HCT116 (cell line): ENCODE measurements around the gene ADGRD1. TPM values are rescaled to one million over a fixed set of nuclear protein-coding genes. Genes with fewer than 3 reads are reported as not detected.

Experiments used
- ATAC-seq: fragments of 200-7000 bp; cut with Tn5 transposase; 2 replicates; pipeline ENCODE4 v1.9.1; 2020; ENCODE audit warnings: mild to moderate bottlenecking, moderate library complexity
- BruUV-seq: library from RNA; stranded (reverse); fragments of 400-500 nt; replicated peaks from 2 replicates; lab custom pipeline; 2021; lab: Mats Ljungman, UMichigan
- CTCF ChIA-PET: fragments of 300-600 bp; sonication (Branson Sonifier 250); formaldehyde crosslinking; loops from one replicate; lab custom pipeline; 2021; ENCODE audit warnings: antibody characterized with exemption; lab: Charles Lee
- POLR2A ChIA-PET: fragments of 300-600, 350-600 bp; sonication (Branson Sonifier 250); formaldehyde crosslinking; loops from one replicate; lab custom pipeline; 2021; ENCODE audit warnings: antibody characterized with exemption; lab: Charles Lee
- RAD21 ChIA-PET, 2 experiments: fragments of 300-600 bp; sonication (Branson Sonifier 250); formaldehyde crosslinking; loops; one replicate each; lab custom pipeline; 2023; ENCODE audit warnings: low total read pairs in 2 of 2; ENCODE audit not compliant: uncharacterized antibody in 2 of 2, unreplicated experiment in 2 of 2, low non-redundant PET in 1 of 2; lab: Charles Lee
- DNase-seq: peaks from one replicate; pipeline ENCODE4 v3.0.0-alpha.2; 2010; ENCODE audit warnings: low read depth, low spot score
- H2AFZ ChIP-seq: fragments of 200-600 bp; shearing (Covaris generic), sonication (generic); 2 replicates; pipeline ENCODE4 v1.6.1; 2017; ENCODE audit warnings: low read depth, mixed run types, mixed read lengths, antibody characterized with exemption, low read length; ENCODE audit not compliant: poor library complexity, severe bottlenecking
- H3K27ac ChIP-seq: 2 replicates; pipeline ENCODE4 v1.5.1; 2012; ENCODE audit warnings: low read depth, low read length
- H3K27me3 ChIP-seq: fragments of 200-600 bp; sonication (generic); 2 replicates; pipeline ENCODE4 v1.6.1; 2016; ENCODE audit warnings: mixed run types, low read length, mixed read lengths; ENCODE audit not compliant: insufficient read depth
- H3K36me3 ChIP-seq, 2 experiments: fragments of 200-500 bp in 1 of 2; fragments of 200-600 bp in 1 of 2; sonication (Bioruptor generic) in 1 of 2; sonication (generic) in 1 of 2; 2 replicates each; pipeline versions ENCODE4 v1.5.1 to v1.6.1; 2014 to 2016; ENCODE audit warnings: low read length in 2 of 2, inconsistent platforms in 1 of 2, mixed read lengths in 1 of 2, mixed run types in 1 of 2; ENCODE audit not compliant: insufficient read depth in 2 of 2, control insufficient read depth in 1 of 2
- H3K4me1 ChIP-seq, 2 experiments: fragments of 200-600 bp in 1 of 2; sonication (generic) in 1 of 2; 2 replicates each; pipeline versions ENCODE4 v1.5.1 to v1.6.1; 2012 to 2017; ENCODE audit warnings: low read length in 2 of 2, inconsistent platforms in 1 of 2, mild to moderate bottlenecking in 1 of 2, mixed read lengths in 1 of 2, mixed run types in 1 of 2, moderate library complexity in 1 of 2; ENCODE audit not compliant: insufficient read depth in 2 of 2, control insufficient read depth in 1 of 2
- H3K4me2 ChIP-seq: fragments of 200-600 bp; sonication (generic); 2 replicates; pipeline ENCODE4 v1.6.1; 2017; ENCODE audit warnings: mixed run types, low read length, mixed read lengths
- H3K4me3 ChIP-seq, 2 experiments: fragments of 200-600 bp in 1 of 2; sonication (generic) in 1 of 2; replicated peaks in 1 of 2; 2 replicates each; pipeline ENCODE4 v1.5.1; 2011 to 2016; ENCODE audit warnings: low read length in 2 of 2, control low read depth in 1 of 2, low read depth in 1 of 2, mild to moderate bottlenecking in 1 of 2, mixed read lengths in 1 of 2, mixed run types in 1 of 2
- H3K79me2 ChIP-seq: fragments of 200-600 bp; sonication (generic); 2 replicates; pipeline ENCODE4 v1.6.1; 2017; ENCODE audit warnings: mild to moderate bottlenecking, mixed run types, low read length, moderate library complexity, mixed read lengths; ENCODE audit not compliant: insufficient read depth
- H3K9ac ChIP-seq: fragments of 200-600 bp; sonication (generic); 2 replicates; pipeline ENCODE4 v1.6.1; 2016; ENCODE audit warnings: low read length, mixed read lengths
- H3K9me2 ChIP-seq: fragments of 200-600 bp; sonication (generic), shearing (Covaris generic); 2 replicates; pipeline ENCODE4 v1.6.1; 2017; ENCODE audit warnings: mixed run types, mild to moderate bottlenecking, moderate library complexity; ENCODE audit not compliant: insufficient read depth
- H3K9me3 ChIP-seq, 2 experiments: fragments of 200-500 bp in 1 of 2; fragments of 200-600 bp in 1 of 2; sonication (Bioruptor generic) in 1 of 2; sonication (generic) in 1 of 2; 2 replicates each; pipeline ENCODE4 v1.6.1; 2014 to 2017; ENCODE audit warnings: low read length in 2 of 2, mixed read lengths in 2 of 2, inconsistent platforms in 1 of 2, low read depth in 1 of 2, mild to moderate bottlenecking in 1 of 2, mixed run types in 1 of 2, moderate library complexity in 1 of 2; ENCODE audit not compliant: control insufficient read depth in 1 of 2, insufficient read depth in 1 of 2
- H4K20me1 ChIP-seq: fragments of 200-600 bp; sonication (generic), shearing (Covaris generic); 2 replicates; pipeline ENCODE4 v1.6.1; 2017; ENCODE audit warnings: mixed run types, mild to moderate bottlenecking, moderate library complexity; ENCODE audit not compliant: insufficient read depth
- ATF3 ChIP-seq: IDR thresholded peaks from 2 replicates; pipeline ENCODE4 v1.6.1; 2012
- CEBPB ChIP-seq: IDR thresholded peaks from 2 replicates; pipeline ENCODE4 v1.6.1; 2012; ENCODE audit warnings: low read depth
- CTCF ChIP-seq, 3 experiments: fragments of 200-600 bp in 1 of 3; sonication (generic) in 1 of 3; IDR thresholded peaks in 2 of 3; conservative IDR thresholded peaks in 1 of 3; 2 replicates each; pipeline ENCODE4 v1.5.1; 2012 to 2017; ENCODE audit warnings: low read depth in 2 of 3, low read length in 2 of 3, antibody characterized with exemption in 1 of 3, borderline replicate concordance in 1 of 3, control low read depth in 1 of 3, mild to moderate bottlenecking in 1 of 3, mixed read lengths in 1 of 3, mixed run types in 1 of 3, moderate library complexity in 1 of 3; ENCODE audit not compliant: insufficient read depth in 1 of 3
- EZH2 ChIP-seq: fragments of 200-600 bp; sonication (generic); IDR thresholded peaks from 2 replicates; pipeline ENCODE4 v1.6.1; 2017; ENCODE audit warnings: antibody characterized with exemption, mixed run types
- EZH2phosphoT487 ChIP-seq: fragments of 200-600 bp; IDR thresholded peaks from 2 replicates; pipeline ENCODE4 v1.6.1; 2018; ENCODE audit warnings: antibody characterized with exemption, borderline replicate concordance
- FOSL1 ChIP-seq: IDR thresholded peaks from 2 replicates; pipeline ENCODE4 v1.6.1; 2012; ENCODE audit warnings: low read depth
- MAX ChIP-seq: IDR thresholded peaks from 2 replicates; pipeline ENCODE4 v1.6.1; 2012
- POLR2AphosphoS5 ChIP-seq: IDR thresholded peaks from 2 replicates; pipeline ENCODE4 v1.6.1; 2011; ENCODE audit warnings: mild to moderate bottlenecking, low read depth, low read length, moderate library complexity
- SIN3A ChIP-seq: IDR thresholded peaks from 2 replicates; pipeline ENCODE4 v1.6.1; 2012; ENCODE audit warnings: low read depth
- SRF ChIP-seq: IDR thresholded peaks from 2 replicates; pipeline ENCODE4 v1.6.1; 2012; ENCODE audit warnings: low read depth
- TCF7L2 ChIP-seq: IDR thresholded peaks from 2 replicates; pipeline ENCODE4 v1.7.0; 2011; ENCODE audit warnings: borderline replicate concordance, inconsistent platforms; ENCODE audit not compliant: insufficient read depth, insufficient read length; ENCODE audit errors: extremely low read depth
- YY1 ChIP-seq: IDR thresholded peaks from 2 replicates; pipeline ENCODE4 v1.6.1; 2011; ENCODE audit warnings: low read length, low read depth, moderate library complexity, mild to moderate bottlenecking; ENCODE audit not compliant: insufficient replicate concordance; ENCODE audit errors: extremely low read depth
- ZBTB33 ChIP-seq: IDR thresholded peaks from 2 replicates; pipeline ENCODE4 v1.6.1; 2011; ENCODE audit warnings: mild to moderate bottlenecking, low read length, moderate library complexity; ENCODE audit not compliant: insufficient replicate concordance; ENCODE audit errors: extremely low read depth
- ZNF274 ChIP-seq: fragments of 200-500 bp; sonication (Bioruptor generic); IDR thresholded peaks from 2 replicates; pipeline ENCODE4 v1.6.1; 2014; ENCODE audit warnings: mild to moderate bottlenecking, low read depth, low read length, inconsistent platforms
- intact Hi-C: fragments of 100-400 bp; cut with micrococcal nuclease; formaldehyde crosslinking; loops from 2 replicates; pipeline ENCODE4 v1.10.0; 2022
- total RNA-seq: library from RNA; stranded (reverse); gene quantifications from one replicate; pipeline ENCODE4 v1.2.1, GENCODE V29; 2021; ENCODE audit not compliant: unreplicated experiment

ADGRD1 gene
- total RNA-seq, 1 experiment from 2014 or later = 0.44 TPM

- Histone ChIP-seq H3K9ac (no peak overlapping the region), H3K36me3 (no peaks in the 10 kb centered on the region), H3K9me3 (no peaks in the 10 kb centered on the region), H3K79me2 (no peaks in the 10 kb centered on the region), H2AFZ (no peak overlapping the region), H3K4me3 (no peak overlapping the region), H4K20me1 (no peaks in the 10 kb centered on the region), H3K27me3 (peaks cover 29% of the 10 kb centered on the region), H3K27ac (no peak overlapping the region), H3K4me2 (no peak overlapping the region), H3K9me2 (no peaks in the 10 kb centered on the region), H3K4me1 (no peaks in the 10 kb centered on the region)
- DNase-seq (no peak), ATAC-seq (no peak)
- ChIA-PET CTCF (no interaction called here), RAD21 (no interaction called here), POLR2A (no interaction called here)
- BruUV-seq = no TSS peak
- intact Hi-C loops = no loop called here
- no peak for TF ChIP-seq FOSL1
These were observed 18.3 kb downstream of the ADGRD1 start for GRCh38 chr12:130971925-130972585.

- RAD21 ChIA-PET = no interaction called here
- H3K9ac ChIP-seq = no peak overlapping the region
- CTCF ChIA-PET = no interaction called here
- no peaks in the 10 kb centered on the region for H3K4me1 ChIP-seq
- H2AFZ ChIP-seq = no peak overlapping the region
- H4K20me1 ChIP-seq = no peaks in the 10 kb centered on the region
- no peaks in the 10 kb centered on the region for H3K79me2 ChIP-seq
- H3K27ac ChIP-seq = no peak overlapping the region
- no peak overlapping the region for H3K4me2 ChIP-seq
- POLR2A ChIA-PET = no interaction called here
- H3K9me2 ChIP-seq = no peaks in the 10 kb centered on the region
- no peaks in the 10 kb centered on the region for H3K36me3 ChIP-seq
- H3K27me3 ChIP-seq = peaks cover 29% of the 10 kb centered on the region
- no peaks in the 10 kb centered on the region for H3K9me3 ChIP-seq
- no TSS peak for BruUV-seq
- DNase-seq = no peak
- ATAC-seq = no peak
- intact Hi-C loops = no loop called here
- H3K4me3 ChIP-seq = no peak overlapping the region
- TF ChIP-seq SIN3A (no peak), CEBPB (no peak), ZBTB33 (no peak), YY1 (no peak), FOSL1 (no peak), EZH2 (no peak), SRF (no peak), POLR2AphosphoS5 (no peak), MAX (no peak), ATF3 (no peak), CTCF (IDR thresholded peaks at IDR 0.05 in 2 of 3, conservative IDR thresholded peaks at IDR 0.05 in 1 of 3; ENCODE audit: borderline replicate concordance in 1 of 3, insufficient read depth in 1 of 3, low read depth in 2 of 3, low read length in 2 of 3) (no peak), EZH2phosphoT487 (no peak), ZNF274 (no peak), TCF7L2 (no peak)
These were observed 18.9 kb downstream of the ADGRD1 start for GRCh38 chr12:130972586-130972950.
